Smooth muscle cell (in vitro differentiated cells): ENCODE data around the gene PRXL2A. TPM values are rescaled to one million over a fixed set of nuclear protein-coding genes. Genes with fewer than 3 reads are reported as not detected.
A peak's percentile ranks its signal among the peaks of the same experiment; 100 is the strongest.
"Not testable (repeated sequence)": the region's sequence is repeated elsewhere in the genome, so short reads cannot be mapped to it uniquely, and the experiment has no call there.

Experiments
- DNase-seq: peaks from one replicate; lab custom pipeline; 2025; ENCODE audit not compliant: unreplicated experiment; lab: John Stamatoyannopoulos, UW
- H2AFZ ChIP-seq: fragments of 200-600 bp; sonication (generic); 2 replicates; pipeline ENCODE4 v1.6.0; 2016; ENCODE audit warnings: antibody characterized with exemption, low read depth, mild to moderate bottlenecking
- H3F3A ChIP-seq: fragments of 200-600 bp; sonication (generic); 2 replicates; pipeline ENCODE4 v1.6.0; 2017; ENCODE audit warnings: antibody characterized with exemption, low read depth
- H3K27ac ChIP-seq: fragments of 200-600 bp; sonication (generic); 2 replicates; pipeline ENCODE4 v1.5.1; 2016; ENCODE audit warnings: low read depth, mild to moderate bottlenecking
- H3K27me3 ChIP-seq: fragments of 200-600 bp; sonication (generic); 2 replicates; pipeline ENCODE4 v1.6.1; 2016; ENCODE audit warnings: low read depth, mild to moderate bottlenecking
- H3K36me3 ChIP-seq: fragments of 200-600 bp; sonication (generic); 2 replicates; pipeline ENCODE4 v1.5.1; 2016; ENCODE audit warnings: low read depth
- H3K4me1 ChIP-seq: fragments of 200-600 bp; sonication (generic); 2 replicates; pipeline ENCODE4 v1.5.1; 2016; ENCODE audit warnings: low read depth
- H3K4me2 ChIP-seq: fragments of 200-600 bp; sonication (generic); 2 replicates; pipeline ENCODE4 v1.6.0; 2016; ENCODE audit warnings: mild to moderate bottlenecking
- H3K4me3 ChIP-seq: fragments of 200-600 bp; sonication (generic); 2 replicates; pipeline ENCODE4 v1.5.1; 2016; ENCODE audit warnings: mild to moderate bottlenecking
- H3K79me2 ChIP-seq: fragments of 200-600 bp; sonication (generic); 2 replicates; pipeline ENCODE4 v1.6.0; 2016; ENCODE audit warnings: low read depth, mild to moderate bottlenecking
- H3K9ac ChIP-seq: fragments of 200-600 bp; sonication (generic); 2 replicates; pipeline ENCODE4 v1.6.0; 2016; ENCODE audit warnings: low read depth
- H3K9me3 ChIP-seq: fragments of 200-600 bp; sonication (generic); replicated peaks from 2 replicates; pipeline ENCODE4 v1.5.1; 2016; ENCODE audit warnings: low read depth
- H4K20me1 ChIP-seq: fragments of 200-600 bp; sonication (generic); 2 replicates; pipeline ENCODE4 v1.6.0; 2016; ENCODE audit warnings: low read depth
- WGBS: methylation state at CpG from one replicate; pipeline ENCODE4 v1.1.7; 2016; ENCODE audit warnings: low lambda C conversion rate; 5-methylcytosine and 5-hydroxymethylcytosine counted together
- polyA plus RNA-seq: library from polyadenylated mRNA; unstranded; fragments of >200 nt; fragmentation: Nextera tagmentation; extraction: Ambion mirVana; gene quantifications from 2 replicates; pipeline ENCODE4 v1.2.1, GENCODE V29; 2016
- total RNA-seq: library from RNA; depleted of rRNA; stranded (reverse); fragments of >200 nt; gene quantifications from 2 replicates; pipeline ENCODE4 v1.2.3, GENCODE V29; 2014
- TF ChIP-seq, protein P1 (sequence below): fragments of 200-600 bp; sonication (generic); IDR thresholded peaks from 2 replicates; pipeline ENCODE4 v1.5.1; 2017; ENCODE audit warnings: borderline replicate concordance, mild to moderate bottlenecking, antibody characterized with exemption; ENCODE audit not compliant: insufficient read depth, poor library complexity, severe bottlenecking

The PRXL2A gene
- total and polyA plus RNA-seq, 2 experiments from 2014 or later = 28.8 to 80.0 TPM

DNA sequence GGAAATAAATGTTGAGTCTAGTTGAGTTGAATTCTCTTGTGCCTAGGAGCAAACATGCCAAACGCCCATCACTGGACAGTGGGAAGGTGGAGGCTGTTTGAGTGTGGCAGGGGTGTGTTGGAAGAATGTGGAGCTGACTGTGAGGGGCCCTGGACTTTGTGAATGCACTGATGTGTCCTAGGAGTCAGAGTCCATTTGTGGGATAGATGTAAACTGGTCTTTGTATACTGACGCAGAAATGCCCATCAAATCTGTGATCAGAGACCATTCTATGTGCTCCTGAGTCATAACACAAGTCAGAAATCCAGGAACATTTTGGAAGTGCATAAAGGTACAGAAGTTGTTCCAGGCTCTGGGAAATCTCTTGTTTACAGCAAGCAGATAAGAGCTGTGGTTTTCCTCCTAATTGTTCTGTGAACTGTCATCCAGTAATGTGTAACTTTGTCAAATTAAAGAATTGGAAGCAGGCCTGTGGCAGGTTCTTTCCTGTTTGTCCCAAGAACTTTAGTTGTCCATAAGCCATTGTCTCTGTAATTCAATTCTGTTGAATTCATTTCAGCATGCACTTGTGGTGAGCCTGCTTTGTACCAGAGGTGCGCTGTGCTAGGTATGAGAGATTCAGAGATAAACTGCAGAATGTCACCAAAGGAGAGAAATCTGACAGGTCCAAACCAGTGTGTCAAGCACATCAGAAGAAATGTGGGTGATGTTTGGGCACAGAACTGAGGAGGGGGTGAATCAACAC is 7.6 kb downstream of the PRXL2A start:
- Histone ChIP-seq H3K4me2 (no peak overlapping the region), H3F3A (peaks cover 5% of the 10 kb centered on the region), H3K4me3 (peak overlapping the region; percentile 13), H3K36me3 (no peaks in the 10 kb centered on the region), H2AFZ (no peak overlapping the region), H3K27me3 (no peaks in the 10 kb centered on the region), H3K4me1 (peaks cover 44% of the 10 kb centered on the region), H3K9me3 (no peaks in the 10 kb centered on the region), H3K27ac (no peak overlapping the region), H3K9ac (no peak overlapping the region), H3K79me2 (peaks cover 25% of the 10 kb centered on the region), H4K20me1 (peaks cover 51% of the 10 kb centered on the region)
- TF ChIP-seq, protein P1, sequence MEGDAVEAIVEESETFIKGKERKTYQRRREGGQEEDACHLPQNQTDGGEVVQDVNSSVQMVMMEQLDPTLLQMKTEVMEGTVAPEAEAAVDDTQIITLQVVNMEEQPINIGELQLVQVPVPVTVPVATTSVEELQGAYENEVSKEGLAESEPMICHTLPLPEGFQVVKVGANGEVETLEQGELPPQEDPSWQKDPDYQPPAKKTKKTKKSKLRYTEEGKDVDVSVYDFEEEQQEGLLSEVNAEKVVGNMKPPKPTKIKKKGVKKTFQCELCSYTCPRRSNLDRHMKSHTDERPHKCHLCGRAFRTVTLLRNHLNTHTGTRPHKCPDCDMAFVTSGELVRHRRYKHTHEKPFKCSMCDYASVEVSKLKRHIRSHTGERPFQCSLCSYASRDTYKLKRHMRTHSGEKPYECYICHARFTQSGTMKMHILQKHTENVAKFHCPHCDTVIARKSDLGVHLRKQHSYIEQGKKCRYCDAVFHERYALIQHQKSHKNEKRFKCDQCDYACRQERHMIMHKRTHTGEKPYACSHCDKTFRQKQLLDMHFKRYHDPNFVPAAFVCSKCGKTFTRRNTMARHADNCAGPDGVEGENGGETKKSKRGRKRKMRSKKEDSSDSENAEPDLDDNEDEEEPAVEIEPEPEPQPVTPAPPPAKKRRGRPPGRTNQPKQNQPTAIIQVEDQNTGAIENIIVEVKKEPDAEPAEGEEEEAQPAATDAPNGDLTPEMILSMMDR = no peak
- no peak for DNase-seq
- 91% methylated on average over 3 of the region's 3 CpGs for WGBS

GRCh38 chr10:80416479-80417098 is 8.2 kb downstream of the PRXL2A start:
- Histone ChIP-seq H3K27ac (no peak overlapping the region), H3K36me3 (peaks cover 1% of the 10 kb centered on the region), H3F3A (peaks cover 5% of the 10 kb centered on the region), H2AFZ (no peak overlapping the region), H3K4me2 (no peak overlapping the region), H3K9ac (no peak overlapping the region), H3K9me3 (no peaks in the 10 kb centered on the region), H3K4me3 (peak overlapping the region; percentile 13), H3K79me2 (peaks cover 25% of the 10 kb centered on the region), H3K4me1 (peaks cover 40% of the 10 kb centered on the region), H3K27me3 (no peaks in the 10 kb centered on the region), H4K20me1 (peaks cover 48% of the 10 kb centered on the region)
- TF ChIP-seq, protein P1 = no peak
- no peak for DNase-seq
- 72% methylated on average over 15 of the region's 15 CpGs for WGBS

DNA sequence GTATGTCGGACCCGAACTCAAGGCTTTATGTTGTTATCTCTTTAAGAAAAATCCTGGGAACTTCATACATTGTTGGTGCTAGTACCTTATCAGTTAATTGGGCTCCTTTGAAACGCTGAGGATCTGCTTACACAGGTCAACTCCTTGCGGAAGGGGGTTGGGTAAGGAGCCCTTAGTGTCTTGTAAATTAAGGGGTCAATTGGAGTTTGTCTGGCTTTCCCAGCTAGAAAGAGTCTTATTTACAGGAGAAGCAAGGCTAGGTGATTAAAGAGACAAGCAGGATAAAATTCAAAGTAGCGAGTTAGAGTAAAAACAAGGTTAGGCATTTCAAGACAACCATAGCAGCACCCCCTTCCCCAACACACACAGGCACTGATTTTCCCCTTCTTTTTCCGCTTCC is 8.9 kb downstream of the PRXL2A start:
- H3K4me3 ChIP-seq, H3F3A ChIP-seq, H3K27ac ChIP-seq, H3K9me3 ChIP-seq, H2AFZ ChIP-seq, H3K9ac ChIP-seq, H3K36me3 ChIP-seq, H3K27me3 ChIP-seq, H3K4me2 ChIP-seq, DNase-seq: not testable (repeated sequence)
- H3K4me1 ChIP-seq = peaks cover 36% of the 10 kb centered on the region
- 74% methylated on average over 6 of the region's 6 CpGs for WGBS
- peaks cover 44% of the 10 kb centered on the region for H4K20me1 ChIP-seq
- peaks cover 25% of the 10 kb centered on the region for H3K79me2 ChIP-seq

- peaks cover 16% of the 10 kb centered on the region for H3K79me2 ChIP-seq
- no peak overlapping the region for H3K27ac ChIP-seq
- no peak overlapping the region for H3K4me3 ChIP-seq
- H3K4me2 ChIP-seq = no peak overlapping the region
- DNase-seq = no peak
- 92% methylated on average over 5 of the region's 5 CpGs for WGBS
- H2AFZ ChIP-seq = no peak overlapping the region
- H3K27me3 ChIP-seq = no peaks in the 10 kb centered on the region
- H3K36me3 ChIP-seq = peaks cover 4% of the 10 kb centered on the region
- peaks cover 12% of the 10 kb centered on the region for H3K4me1 ChIP-seq
- TF ChIP-seq, protein P1 = no peak
- no peaks in the 10 kb centered on the region for H3F3A ChIP-seq
- H3K9me3 ChIP-seq = no peaks in the 10 kb centered on the region
- peaks cover 31% of the 10 kb centered on the region for H4K20me1 ChIP-seq
- no peak overlapping the region for H3K9ac ChIP-seq
Measured at GRCh38 chr10:80421050-80421706, 12.8 kb downstream of the PRXL2A start.
